Epithelial cell of esophagus (primary cell): ENCODE data around the gene PPIL6.

ENCODE experiments used
- DNase-seq: peaks from one replicate; pipeline ENCODE4 v3.0.0; 2010; ENCODE audit warnings: low read depth
- H3K4me3 ChIP-seq: 2 replicates; pipeline ENCODE4 v1.5.1; 2011; ENCODE audit warnings: mild to moderate bottlenecking, low read length, control low read depth
- TF ChIP-seq, protein P1 (sequence below): IDR thresholded peaks from 2 replicates; pipeline ENCODE4 v1.5.1; 2011; ENCODE audit warnings: low read depth, mild to moderate bottlenecking, low read length, control low read depth, inconsistent platforms; ENCODE audit not compliant: insufficient read depth; ENCODE audit errors: missing control alignments

The PPIL6 gene

GRCh38 chr6:109421184-109421583 is 19.2 kb downstream of the PPIL6 start:
- no peak for DNase-seq
- TF ChIP-seq, protein P1, sequence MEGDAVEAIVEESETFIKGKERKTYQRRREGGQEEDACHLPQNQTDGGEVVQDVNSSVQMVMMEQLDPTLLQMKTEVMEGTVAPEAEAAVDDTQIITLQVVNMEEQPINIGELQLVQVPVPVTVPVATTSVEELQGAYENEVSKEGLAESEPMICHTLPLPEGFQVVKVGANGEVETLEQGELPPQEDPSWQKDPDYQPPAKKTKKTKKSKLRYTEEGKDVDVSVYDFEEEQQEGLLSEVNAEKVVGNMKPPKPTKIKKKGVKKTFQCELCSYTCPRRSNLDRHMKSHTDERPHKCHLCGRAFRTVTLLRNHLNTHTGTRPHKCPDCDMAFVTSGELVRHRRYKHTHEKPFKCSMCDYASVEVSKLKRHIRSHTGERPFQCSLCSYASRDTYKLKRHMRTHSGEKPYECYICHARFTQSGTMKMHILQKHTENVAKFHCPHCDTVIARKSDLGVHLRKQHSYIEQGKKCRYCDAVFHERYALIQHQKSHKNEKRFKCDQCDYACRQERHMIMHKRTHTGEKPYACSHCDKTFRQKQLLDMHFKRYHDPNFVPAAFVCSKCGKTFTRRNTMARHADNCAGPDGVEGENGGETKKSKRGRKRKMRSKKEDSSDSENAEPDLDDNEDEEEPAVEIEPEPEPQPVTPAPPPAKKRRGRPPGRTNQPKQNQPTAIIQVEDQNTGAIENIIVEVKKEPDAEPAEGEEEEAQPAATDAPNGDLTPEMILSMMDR, result no peak
- no peak overlapping the region for H3K4me3 ChIP-seq

DNA sequence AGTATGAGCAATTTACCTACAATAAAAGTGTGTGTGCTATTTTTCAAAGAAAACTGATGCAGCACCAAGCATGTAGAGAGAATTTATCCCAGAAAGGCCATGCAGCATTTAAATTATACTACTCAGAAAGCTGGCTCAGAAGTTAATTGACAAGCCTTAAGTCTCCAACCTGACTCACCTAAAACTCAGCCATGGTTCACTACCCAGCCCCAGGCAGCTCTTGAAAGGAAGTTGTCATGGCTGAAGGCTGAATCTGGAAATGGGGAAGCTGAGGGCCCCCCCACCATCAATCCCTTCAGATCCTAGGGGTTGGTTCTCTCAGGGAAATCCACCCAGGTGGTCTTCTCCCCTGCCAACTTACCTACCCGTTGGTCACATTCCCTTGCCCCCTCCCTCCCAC is 19.7 kb downstream of the PPIL6 start:
- TF ChIP-seq, protein P1, result no peak
- no peak overlapping the region for H3K4me3 ChIP-seq
- peak; percentile 86 for DNase-seq

DNA sequence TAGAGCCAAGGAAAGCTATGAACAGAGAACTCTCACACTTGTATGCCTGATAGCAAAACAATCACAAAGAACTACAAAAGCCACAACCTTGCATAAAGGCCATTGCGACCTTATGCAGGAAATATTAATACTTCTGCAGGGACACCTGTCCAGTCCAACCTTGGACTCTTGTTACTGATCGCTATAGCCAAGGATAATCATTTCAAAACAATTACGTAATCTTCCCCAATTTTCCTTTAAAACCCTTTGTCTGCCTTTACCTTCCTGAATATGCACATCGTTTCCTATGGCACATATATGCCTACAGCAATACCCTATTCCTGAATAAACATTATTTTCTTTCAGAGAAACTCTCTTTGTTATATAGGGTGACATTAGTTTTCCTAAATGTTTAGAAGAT is 22.8 kb downstream of the PPIL6 start:
- no peak overlapping the region for H3K4me3 ChIP-seq
- DNase-seq, result no peak

GRCh38 chr6:109411034-109411433 is 29.4 kb downstream of the PPIL6 start:
- peak; percentile 56 for DNase-seq
- H3K4me3 ChIP-seq, result no peak overlapping the region
- TF ChIP-seq, protein P1, result no peak

More for the DNA sequence above, 22.8 kb downstream of the PPIL6 start:
- TF ChIP-seq, protein P1, result no peak

DNA sequence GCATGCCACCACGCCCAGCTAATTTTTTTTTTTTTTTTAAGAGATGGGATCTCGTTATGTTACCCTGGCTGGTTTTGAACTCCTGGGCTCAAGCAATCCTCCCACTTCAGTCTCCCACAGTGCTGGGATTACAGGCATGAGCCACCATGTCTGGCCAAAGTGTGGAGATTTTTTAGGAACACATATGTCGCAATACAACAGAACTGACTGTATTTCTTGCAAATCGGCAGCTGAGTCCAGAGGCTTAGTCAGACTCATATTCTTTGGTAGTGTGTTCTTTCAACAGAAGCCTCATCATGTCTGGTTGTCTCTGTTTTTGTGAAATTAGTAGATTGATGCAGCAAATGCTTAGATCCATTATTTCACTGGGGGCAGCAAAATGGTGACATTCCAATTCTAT is 34.2 kb downstream of the PPIL6 start:
- DNase-seq, result peak; percentile 84
- H3K4me3 ChIP-seq, result no peak overlapping the region
- TF ChIP-seq, protein P1, result no peak

- no peak overlapping the region for H3K4me3 ChIP-seq
- peak; percentile 45 for DNase-seq
- TF ChIP-seq, protein P1, result peak; percentile 66
These were observed 43.4 kb downstream of the PPIL6 start for GRCh38 chr6:109397020-109397419.

DNA sequence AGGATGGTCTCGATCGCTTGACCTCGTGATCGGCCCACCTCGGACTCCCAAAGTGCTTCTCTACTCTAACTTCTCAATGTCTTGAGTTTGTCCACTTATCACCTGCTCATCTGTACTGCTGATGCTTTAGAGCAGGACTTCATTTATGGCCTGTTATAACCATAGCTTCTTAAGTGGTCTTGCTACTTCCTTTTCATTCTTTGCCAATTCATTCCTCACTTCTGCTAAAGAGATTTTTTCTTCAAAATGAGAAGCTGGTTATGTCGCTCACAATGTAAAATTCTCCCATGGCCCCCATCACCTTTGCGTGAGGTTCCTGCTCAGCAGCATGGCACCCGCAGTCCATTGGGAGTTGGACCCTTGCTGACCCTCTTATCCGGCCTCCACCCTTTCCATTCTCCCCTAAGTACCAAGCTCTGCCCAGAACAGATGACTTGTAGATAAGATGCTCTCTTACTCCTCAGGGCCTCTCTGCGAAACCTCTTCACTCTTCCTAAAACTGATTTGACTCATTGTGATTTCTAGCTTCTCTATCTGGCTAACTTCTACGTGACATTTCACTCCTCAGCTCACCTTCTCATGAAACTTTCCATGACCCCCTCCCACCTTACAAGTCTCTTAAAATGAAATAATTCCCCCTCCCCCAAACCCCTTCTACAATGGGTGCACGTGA is 44.2 kb downstream of the PPIL6 start:
- H3K4me3 ChIP-seq, result no peak overlapping the region
- TF ChIP-seq, protein P1, result no peak
- no peak for DNase-seq
